HUDEP-2 (cell line): ENCODE data around the gene BCKDHB.
A peak's percentile ranks its signal among the peaks of the same experiment; 100 is the strongest.
"Not testable (repeated sequence)": the region's sequence is repeated elsewhere in the genome, so short reads cannot be mapped to it uniquely, and the experiment has no call there.

Source experiments
- DNase-seq, 76 experiments: peaks; one replicate each; lab custom pipeline; 2025; ENCODE audit not compliant: unreplicated experiment in 76 of 76; lab: John Stamatoyannopoulos, UW

The BCKDHB gene

DNA sequence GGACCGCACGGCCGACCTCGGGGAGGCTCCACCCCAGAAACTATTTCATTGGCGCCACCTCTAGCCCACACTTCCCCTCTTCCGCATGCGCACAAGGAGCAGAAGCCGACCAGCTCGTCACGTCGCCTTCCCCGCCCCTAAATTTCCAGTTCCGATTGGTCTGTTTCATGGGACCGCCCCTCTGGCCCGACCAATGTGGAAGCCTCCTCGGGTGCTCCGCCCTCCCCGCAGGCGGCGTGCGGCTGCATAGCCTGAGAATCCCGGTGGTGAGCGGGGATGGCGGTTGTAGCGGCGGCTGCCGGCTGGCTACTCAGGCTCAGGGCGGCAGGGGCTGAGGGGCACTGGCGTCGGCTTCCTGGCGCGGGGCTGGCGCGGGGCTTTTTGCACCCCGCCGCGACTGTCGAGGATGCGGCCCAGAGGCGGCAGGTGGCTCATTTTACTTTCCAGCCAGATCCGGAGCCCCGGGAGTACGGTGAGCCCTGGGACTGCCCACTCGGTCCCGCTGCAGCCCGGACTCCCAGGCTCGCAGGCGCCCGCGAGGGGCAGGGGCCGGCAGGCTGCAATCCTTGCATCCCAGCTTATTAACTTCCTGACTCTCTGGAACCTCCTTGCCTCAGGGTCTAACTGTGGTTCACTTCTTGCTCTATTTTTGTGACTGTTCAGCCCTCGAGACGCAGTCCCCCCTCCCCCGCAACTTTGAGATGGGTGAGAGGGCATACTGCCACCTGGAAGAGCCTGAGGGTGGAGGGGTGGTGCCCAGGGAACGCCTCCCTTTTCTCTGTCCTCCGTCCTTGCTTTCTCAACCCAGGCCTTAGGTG is at the start of gene BCKDHB:
Gene BCKDHB, plus strand, starts transcription at position 254 of the 818 bp plus-strand sequence. Its CDS starts 23 bp downstream, at position 277.
- peak; percentile 35 to 100 (median 99) for DNase-seq

DNA sequence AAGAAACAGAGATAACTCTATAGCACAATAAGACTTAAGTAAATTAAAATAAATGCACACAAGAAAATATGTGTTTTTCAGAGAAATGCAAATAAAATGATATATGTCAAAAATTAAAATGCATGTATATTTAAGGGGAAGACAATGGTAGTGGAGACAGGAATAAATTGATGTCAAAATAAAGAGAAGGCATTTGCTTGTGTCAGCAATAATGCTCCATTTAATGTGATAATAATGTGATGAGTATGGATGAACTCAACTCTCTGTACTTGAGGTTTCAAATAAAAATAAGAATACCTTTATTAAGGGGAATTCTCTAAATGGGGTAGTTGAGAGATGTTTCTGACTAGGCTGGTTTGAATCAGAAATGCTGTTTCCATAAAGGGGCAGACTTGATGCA is 45.7 kb upstream of the BCKDHB start:
- DNase-seq = no peak

DNA sequence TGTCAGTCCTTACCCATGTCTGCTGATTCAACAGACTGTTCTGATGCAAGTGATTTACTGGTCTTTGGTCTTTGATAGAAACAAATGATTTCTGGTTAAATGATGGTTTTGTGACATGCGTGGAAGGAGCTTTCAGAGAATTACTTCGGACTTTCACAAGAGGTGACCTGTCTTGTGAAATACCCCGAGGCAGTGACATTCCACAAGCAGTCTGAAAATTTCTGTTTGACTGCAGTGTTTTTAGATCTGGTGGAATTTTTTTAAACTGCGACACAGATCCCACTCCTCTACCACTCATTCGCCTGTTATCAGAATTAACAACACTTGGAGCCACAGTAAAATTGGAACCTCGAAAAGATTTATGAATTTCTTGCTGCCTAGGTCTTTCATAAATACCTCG is 38.3 kb upstream of the BCKDHB start:
- DNase-seq = not testable (repeated sequence)

DNA sequence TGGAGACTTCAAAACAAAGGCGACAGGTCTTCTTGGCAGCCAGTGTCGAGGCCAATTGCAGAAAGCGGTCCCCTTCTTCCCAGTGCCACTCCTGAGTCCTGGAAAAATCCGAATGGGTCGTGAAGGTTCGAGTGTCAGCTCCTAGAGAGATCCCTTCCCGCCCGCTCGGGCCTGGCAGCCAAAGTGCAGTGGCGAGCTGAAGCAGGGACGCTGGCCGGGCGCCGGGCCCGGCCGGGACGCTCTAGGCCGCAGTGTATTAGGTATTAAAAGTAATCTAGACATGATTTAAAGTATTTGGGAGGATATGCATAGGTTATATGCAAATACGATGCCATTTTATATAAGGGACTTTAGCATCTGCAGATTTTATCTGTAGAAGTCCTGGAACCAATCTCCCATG is 36.0 kb upstream of the BCKDHB start:
- not testable (repeated sequence) for DNase-seq

DNA sequence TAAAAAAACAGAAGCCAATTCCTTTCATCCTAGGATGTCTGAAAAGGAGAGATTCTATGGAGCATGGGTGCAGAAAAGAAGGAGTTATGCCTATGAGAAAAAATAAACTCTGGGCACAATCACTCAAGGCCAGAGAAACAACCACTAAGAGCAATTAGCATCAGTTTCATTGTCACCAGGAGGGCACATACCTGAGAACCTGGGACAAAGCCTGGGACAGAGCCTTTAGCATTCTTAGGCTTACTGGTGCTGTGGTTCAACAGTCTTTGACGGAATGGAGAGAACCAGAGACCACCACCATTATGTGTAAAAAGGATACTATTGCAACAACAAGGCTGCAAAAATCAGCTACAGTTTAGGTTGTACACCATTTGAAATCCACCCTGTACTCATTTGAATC is 29.4 kb upstream of the BCKDHB start:
- no peak for DNase-seq

DNA sequence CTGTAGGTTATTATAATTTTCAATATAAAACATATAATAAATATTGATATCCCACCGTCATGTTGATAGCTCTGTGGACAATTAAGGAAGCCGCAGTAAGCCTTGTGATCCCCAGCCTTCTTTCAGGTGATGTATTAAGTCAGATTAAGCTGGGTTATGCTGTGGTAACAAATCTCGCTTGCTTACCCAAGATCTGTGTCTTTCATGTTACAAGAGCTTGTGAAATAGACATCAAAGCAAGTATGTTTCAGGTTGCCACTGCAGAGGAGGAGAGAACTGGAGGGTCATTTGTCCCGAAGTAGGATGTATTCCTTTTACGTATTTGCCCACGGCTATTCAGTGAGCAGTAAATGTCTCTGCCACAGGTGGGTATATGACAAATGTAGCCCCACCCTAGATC is 17.8 kb upstream of the BCKDHB start:
- no peak for DNase-seq

DNA sequence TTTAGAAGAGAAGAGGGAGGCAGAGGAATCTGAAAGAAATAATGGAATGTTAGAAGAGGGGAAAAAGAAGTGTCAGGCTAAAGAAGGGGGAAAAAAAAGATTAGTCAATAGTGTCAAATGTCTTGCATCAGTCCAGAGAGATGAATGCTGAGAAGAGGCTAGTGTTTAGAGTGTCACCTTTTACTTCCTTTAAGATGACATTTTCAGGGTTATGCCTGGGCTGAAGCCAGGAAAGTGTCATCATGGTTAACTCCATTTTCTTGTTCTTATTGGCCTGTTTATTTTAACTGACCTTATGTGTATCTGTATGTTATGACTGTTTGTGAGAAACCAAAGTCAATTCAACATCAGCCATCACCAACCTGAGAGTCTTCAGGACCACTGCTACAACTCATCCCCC is 15.0 kb upstream of the BCKDHB start:
- no peak for DNase-seq

DNA sequence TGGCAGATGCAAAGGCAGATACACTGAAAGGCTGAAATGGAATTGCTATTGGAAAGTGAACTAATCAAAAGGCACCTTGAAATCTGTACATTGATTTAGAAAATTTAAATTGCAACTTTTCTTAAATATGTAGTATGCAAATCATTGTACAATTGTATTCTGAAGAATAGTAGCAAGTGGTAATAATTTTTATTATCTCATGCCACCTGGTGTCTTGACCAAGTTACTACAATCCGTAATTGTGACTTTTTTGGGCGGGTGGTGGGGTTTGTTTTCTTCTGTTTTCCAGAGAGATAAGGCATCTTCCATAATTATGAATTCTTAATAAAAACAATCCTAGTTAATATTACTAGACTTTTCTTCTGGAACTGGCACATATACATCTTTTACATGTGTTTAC is 12.5 kb upstream of the BCKDHB start:
- DNase-seq = peak in 15 of 76 experiments; percentile 1 to 50 (median 20)

DNA sequence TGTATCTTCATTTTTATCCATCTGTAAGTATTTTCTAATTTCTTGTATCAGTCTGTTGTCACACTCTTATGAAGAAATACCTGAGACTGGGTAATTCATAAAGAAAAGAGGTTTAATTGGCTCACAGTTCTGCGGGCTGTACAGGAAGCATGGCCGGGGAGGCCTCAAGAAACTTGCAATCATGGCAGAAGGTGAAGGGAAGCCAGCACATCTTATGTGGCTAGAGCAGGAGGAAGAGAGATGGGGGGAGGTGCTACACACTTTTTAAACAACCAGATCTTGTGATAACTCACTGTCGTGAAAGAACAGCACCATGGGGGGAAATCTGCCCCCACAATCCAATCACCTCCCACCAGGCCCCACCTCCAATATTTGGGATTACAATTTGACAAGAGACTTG is 10.9 kb upstream of the BCKDHB start:
- DNase-seq = no peak

DNA sequence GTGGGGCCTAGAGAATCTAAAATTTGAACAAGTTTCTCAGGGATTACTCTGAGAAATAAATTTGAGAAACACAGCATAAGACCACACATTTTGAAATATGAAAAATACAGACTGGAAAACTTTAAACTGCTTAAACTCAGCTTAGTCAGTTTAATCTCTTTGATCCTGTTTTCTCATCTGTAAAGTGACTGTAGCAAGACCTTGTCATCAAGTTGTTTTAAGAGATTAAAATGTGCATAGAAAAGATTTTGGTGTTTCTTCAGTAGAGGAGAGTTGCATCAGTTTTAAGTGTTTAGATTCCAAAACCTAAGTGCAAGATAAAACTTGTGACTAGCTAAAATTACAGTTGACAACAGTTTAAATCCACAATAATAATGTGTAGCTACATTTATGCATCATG is 8.1 kb upstream of the BCKDHB start:
- DNase-seq = no peak

DNA sequence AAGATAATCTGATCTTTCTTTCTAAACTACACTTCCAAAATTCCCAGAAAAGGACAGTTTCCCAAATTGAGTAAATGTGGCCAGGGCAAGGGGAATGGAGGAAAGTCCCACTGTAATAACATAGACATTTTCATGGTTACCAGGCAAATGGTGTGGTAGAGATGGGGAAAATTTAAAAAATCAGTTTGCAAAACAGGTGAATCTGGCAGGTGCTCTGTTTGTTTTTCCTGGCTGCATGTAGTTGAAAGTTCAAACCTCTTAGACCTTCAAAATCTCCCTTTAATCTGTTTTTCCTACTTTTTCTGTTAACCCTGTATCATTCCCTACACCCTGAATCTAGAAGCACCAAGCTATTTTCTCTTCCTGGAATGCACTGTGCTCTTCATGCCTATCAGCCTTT is 2.0 kb upstream of the BCKDHB start:
- DNase-seq = no peak

DNA sequence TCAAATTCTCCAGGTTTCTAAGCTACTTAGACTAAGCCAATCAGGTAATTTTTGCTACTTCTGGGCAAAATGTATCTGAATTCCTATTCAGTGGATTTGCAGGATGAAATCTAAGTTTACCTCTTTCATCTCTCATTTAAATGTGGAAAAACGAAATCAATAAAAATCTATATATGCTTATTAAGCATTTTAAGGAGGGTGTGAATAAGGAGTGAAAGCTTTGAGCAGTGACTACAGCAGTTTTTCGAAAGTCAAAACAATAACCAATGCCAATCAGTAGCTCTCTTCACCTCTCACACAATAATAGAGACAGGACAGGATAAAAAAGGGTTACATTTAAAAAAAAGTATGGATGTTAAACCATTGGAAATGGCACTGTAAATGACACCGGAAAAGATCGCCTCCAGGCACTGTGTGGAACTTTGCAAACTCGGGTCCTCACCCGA is 476 bp upstream of the BCKDHB start:
- no peak for DNase-seq

DNA sequence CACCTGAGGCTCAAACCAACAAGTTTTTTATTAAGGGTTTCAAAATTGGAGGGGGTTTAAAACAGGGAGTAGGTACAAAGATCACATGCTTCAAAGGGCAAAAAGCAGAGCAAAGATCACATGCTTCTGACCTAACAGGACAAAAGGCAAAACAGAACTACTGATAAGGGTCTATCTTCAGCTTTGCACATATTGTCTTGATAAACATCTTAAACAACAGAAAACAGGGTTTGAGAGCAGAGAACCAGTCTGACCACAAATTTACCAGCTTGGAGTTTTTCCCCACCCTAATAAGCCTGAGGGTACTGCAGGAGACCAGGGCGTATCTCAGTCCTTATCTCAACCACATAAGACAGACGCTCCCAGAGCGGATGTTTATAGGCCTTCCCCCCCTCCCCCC is 16.1 kb downstream of the BCKDHB start:
- peak in 50 of 76 experiments; percentile 9 to 90 (median 46) for DNase-seq

DNA sequence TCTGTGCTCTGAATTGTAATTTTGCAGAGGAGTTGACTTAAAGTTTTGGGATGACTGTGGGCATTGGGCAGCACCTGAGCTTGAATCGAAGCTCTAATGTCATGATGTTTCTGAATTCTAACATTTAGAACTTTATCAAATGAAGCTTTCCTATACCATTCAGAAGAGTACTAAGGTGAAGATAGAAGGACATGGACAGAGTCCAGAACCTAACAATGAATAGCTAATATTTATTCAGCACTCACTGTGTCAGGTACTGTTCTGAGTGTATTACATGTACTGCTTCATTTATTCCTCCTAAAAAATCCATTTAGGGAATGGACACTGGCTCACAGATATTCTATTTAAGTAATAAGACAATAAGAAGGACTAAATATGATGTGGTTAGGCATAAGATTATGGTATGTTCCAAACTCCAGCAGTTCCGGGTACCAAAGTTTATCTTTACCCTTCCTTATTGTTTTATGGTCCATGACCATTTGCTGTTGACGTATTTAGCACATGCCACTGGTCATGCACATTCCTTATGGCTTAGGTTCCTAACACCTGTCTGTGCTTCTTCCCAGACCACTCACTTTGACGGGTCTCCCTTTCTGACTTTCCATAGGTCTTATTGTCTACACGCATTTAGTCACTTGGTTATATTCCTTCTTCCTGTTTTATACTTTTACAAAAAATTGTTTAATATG is 20.3 kb downstream of the BCKDHB start:
- no peak for DNase-seq

DNA sequence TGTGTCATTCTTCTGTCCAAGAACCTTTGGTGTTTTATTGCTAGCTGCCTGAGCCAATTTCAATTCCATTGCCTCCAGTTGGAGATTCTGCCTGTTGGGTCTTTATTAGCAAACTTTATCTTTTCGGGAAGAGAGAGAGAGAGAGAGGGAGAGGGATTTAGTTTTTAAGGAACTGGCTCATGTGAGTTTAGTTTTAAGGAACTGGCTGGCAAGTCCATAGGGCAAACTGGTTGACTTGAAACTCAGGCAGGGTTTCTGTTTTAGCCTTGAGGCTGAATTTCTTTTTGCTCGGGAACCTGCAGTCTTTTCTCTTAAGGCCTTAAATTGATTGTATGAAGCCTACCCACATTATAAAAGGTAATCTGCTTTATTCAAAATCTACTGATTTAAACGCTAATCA is 23.0 kb downstream of the BCKDHB start:
- no peak for DNase-seq

DNA sequence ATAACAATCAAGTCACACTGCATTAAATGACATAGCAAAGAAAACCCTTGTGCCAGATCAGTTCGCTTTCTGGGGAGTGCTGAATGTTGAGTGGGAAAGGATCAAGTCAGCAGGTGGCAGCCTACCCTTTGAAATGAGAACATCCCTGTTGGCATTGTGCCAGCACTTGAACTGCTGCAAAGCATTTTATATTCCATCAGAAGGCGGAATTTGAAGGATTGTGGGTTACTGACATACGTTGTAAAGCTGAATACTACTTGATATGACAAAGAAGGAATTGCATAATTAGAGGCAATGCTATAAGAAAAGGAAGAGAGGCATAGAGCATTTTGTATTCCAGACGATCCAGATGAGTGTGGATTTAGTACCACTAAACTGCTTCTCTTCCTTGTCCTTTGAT is 26.5 kb downstream of the BCKDHB start:
- DNase-seq = peak in 63 of 76 experiments; percentile 4 to 84 (median 49)

DNA sequence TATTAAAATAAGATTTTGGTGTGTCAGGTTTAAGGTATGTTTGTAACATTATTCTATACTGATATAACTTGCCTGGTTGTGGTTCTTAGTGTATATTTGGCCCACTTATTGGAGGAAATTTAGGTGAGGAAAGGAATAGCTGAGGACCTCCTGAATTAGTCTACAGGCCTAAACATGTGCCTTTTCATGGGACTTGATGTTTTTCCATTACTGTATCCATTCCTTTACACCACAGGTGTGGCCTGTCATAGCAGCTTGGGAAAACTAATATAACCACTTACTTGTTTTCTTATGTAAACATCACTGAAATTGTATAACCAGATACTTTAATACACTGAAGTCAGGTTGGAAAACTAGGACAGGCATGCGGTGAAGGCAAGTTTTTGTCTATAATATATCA is 27.6 kb downstream of the BCKDHB start:
- DNase-seq = no peak

DNA sequence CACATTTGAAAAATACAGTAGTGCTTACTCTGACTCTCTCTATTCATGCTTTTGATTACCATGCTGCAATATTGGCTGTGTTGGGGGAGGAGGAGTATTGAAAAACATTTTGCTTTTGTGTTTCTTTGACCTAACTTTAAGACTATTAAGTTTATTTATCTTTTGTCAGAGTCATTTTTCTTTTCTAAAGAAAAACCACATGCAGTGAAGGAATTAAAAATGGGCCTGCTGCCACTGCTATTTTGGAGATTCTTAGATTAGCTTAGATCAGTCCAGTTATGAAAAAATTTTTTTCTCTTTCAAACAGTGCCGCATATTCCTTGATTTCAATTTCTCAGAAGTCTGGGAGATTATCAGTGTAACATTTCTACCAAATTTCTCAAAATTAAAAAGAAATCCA is 36.1 kb downstream of the BCKDHB start:
- no peak for DNase-seq

DNA sequence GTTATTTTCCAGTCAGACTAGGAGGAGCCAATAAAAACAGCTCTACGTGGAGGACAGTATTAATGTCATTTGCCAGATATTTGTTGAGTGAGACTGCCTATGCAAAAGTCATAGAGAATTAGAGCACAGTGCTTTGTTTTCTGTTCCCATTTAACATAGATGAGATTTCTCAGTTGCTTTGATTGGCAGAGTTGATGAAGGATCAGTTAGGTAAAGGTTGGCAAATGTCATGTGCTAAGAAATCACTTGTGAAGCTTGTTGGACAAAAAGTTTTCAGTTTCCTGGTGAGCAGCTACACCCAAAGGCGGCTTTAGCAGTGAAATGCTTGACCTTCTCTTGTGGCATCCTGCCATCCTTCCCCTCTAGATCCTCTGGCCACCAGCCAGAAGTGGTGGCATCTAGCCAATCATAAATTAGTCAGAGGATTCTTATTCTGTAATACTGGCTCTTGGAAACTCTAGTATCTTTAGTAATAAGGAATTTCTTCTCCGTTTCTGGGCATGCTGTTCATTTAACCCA is 37.0 kb downstream of the BCKDHB start:
- DNase-seq = peak in 73 of 76 experiments; percentile 6 to 93 (median 68)

DNA sequence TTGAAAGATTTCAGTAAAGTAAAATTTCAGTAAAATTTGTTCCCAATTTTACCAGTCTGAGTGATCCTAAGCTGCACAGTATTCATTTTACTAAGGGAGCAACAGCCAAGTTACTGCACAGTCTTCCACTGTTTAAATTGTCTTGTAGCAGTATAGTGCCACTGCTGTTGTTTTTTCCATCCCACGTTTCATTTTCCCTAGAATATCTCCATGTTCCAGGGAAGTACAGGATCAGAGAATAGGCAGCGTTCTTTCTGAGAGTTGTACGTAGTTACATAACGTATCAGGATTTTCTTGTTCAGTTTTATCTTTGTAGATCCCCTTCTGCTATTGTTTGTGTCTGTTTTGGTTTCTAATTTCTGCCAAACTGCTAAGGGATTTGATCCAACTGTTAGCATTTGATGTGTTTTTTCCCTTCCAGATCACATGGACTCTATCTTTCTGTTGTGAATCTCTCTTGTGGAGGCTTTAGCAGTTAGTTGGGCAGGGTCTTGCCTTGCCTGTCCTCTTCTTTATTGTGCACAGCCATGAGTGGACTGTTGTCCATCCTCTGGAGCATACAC is 38.4 kb downstream of the BCKDHB start:
- no peak for DNase-seq

DNA sequence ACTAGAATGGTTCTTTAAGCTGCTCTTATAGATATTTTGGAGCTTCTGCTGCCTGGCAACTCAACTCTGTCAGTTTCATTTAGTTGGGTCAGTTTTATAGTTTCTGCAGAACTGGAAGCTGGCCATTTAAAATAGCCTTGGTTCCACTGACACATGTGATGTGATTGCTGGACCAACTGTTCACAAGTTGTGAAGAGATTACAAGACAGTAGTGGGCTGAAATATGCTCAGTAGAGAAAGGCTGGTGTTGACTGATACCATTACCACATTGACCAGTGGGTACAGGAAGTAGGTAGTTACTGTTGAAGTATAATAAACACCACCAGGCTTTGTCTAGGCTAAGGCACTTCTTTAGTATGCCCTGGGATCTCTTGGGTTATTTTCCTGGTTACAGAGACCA is 39.0 kb downstream of the BCKDHB start:
- peak in 10 of 76 experiments; percentile 17 to 62 (median 32) for DNase-seq
